ENCODE measurements around the gene ASCC1.

DNA sequence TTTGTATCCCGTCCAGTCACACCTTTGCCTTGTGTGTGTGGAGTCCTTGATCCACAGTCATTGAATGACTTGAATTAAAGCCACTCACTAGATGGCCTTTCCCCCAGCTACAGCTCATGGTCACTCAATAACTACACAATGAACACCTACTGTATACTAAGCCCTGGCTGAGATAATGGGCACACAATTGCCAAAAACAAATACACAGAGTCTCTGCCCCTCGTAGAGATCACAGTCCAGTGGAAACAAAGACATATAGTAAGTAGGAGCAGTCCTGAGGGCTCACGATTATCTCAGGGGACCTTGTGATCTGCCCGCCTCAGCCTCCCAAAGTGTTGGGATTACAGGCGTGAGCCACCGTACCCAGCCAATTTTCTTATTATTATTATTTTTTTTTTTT lies 35.6 kb upstream of the ASCC1 start:
- TF ChIP-seq CTCF (IDR thresholded peaks at IDR 0.05; ENCODE audit: insufficient read depth, low read depth, low read length) (no peak), EZH2 (IDR thresholded peaks at IDR 0.05; ENCODE audit: insufficient read depth, low read length) (no peak)
